ENCODE data around the gene HOXC13.

GRCh38 chr12:53976823-53977595 lies 38.4 kb downstream of the HOXC13 start:
- no peak for TF ChIP-seq CTCF (IDR thresholded peaks at IDR 0.05)
- TF ChIP-seq POLR2A (IDR thresholded peaks at IDR 0.05): no peak
